ENCODE data around the gene ABHD16A.

Gene ABHD16A

GRCh38 chr6:31643818-31644454, 59.2 kb downstream of the ABHD16A start:
- no peak for TF ChIP-seq CTCF (conservative IDR thresholded peaks at IDR 0.05; ENCODE audit: low read depth, low read length)
- no peak overlapping the region for H2AFZ ChIP-seq (ENCODE audit: low read depth)
- H3K79me2 ChIP-seq (ENCODE audit: insufficient read depth, low read depth) = no peaks in the 10 kb centered on the region
- H3K9ac ChIP-seq = no peak overlapping the region
- H3K4me3 ChIP-seq (IDR thresholded peaks at IDR 0.05; ENCODE audit: insufficient read depth, low read depth, low read length) = no peak overlapping the region
- H3K36me3 ChIP-seq (ENCODE audit: insufficient read depth) = peaks cover 3% of the 10 kb centered on the region; the same call in 1 of the 2 replicates
- peaks cover 3% of the 10 kb centered on the region for H3K4me1 ChIP-seq (ENCODE audit: low read depth, poor library complexity, severe bottlenecking)
- H4K20me1 ChIP-seq (ENCODE audit: insufficient read depth) = no peaks in the 10 kb centered on the region
- no peak overlapping the region for H3K27ac ChIP-seq
- H3K4me2 ChIP-seq = no peak overlapping the region
- no peaks in the 10 kb centered on the region for H3K27me3 ChIP-seq (ENCODE audit: insufficient read depth, low read depth)

GRCh38 chr6:31642798-31643570, 60.1 kb downstream of the ABHD16A start:
- Histone ChIP-seq H3K9ac (no peak overlapping the region), H3K4me3 (IDR thresholded peaks at IDR 0.05; ENCODE audit: insufficient read depth, low read depth, low read length) (no peak overlapping the region), H3K27me3 (ENCODE audit: insufficient read depth, low read depth) (no peaks in the 10 kb centered on the region), H3K4me1 (ENCODE audit: low read depth, poor library complexity, severe bottlenecking) (peaks cover 3% of the 10 kb centered on the region), H3K27ac (no peak overlapping the region), H4K20me1 (ENCODE audit: insufficient read depth) (no peaks in the 10 kb centered on the region), H3K36me3 (ENCODE audit: insufficient read depth) (peaks cover 3% of the 10 kb centered on the region; the same call in 1 of the 2 replicates), H2AFZ (ENCODE audit: low read depth) (no peak overlapping the region), H3K4me2 (no peak overlapping the region), H3K79me2 (ENCODE audit: insufficient read depth, low read depth) (no peaks in the 10 kb centered on the region)
- TF ChIP-seq CTCF (conservative IDR thresholded peaks at IDR 0.05; ENCODE audit: low read depth, low read length) = no peak

GRCh38 chr6:31641370-31641769, 61.8 kb downstream of the ABHD16A start:
- TF ChIP-seq CTCF (conservative IDR thresholded peaks at IDR 0.05; ENCODE audit: low read depth, low read length) = no peak
- no peaks in the 10 kb centered on the region for H3K79me2 ChIP-seq (ENCODE audit: insufficient read depth, low read depth)
- no peak overlapping the region for H3K9ac ChIP-seq
- no peak overlapping the region for H3K4me2 ChIP-seq
- no peaks in the 10 kb centered on the region for H4K20me1 ChIP-seq (ENCODE audit: insufficient read depth)
- H3K36me3 ChIP-seq (ENCODE audit: insufficient read depth) = no peaks in the 10 kb centered on the region
- no peaks in the 10 kb centered on the region for H3K27me3 ChIP-seq (ENCODE audit: insufficient read depth, low read depth)
- H3K4me1 ChIP-seq (ENCODE audit: low read depth, poor library complexity, severe bottlenecking) = peaks cover 3% of the 10 kb centered on the region
- H2AFZ ChIP-seq (ENCODE audit: low read depth) = no peak overlapping the region
- no peak overlapping the region for H3K27ac ChIP-seq
- no peak overlapping the region for H3K4me3 ChIP-seq (IDR thresholded peaks at IDR 0.05; ENCODE audit: insufficient read depth, low read depth, low read length)

- Histone ChIP-seq H2AFZ (ENCODE audit: low read depth) (no peak overlapping the region), H3K27ac (no peak overlapping the region), H3K4me1 (ENCODE audit: low read depth, poor library complexity, severe bottlenecking) (peaks cover under 1% of the 10 kb centered on the region), H3K4me2 (no peak overlapping the region), H3K27me3 (ENCODE audit: insufficient read depth, low read depth) (no peaks in the 10 kb centered on the region), H4K20me1 (ENCODE audit: insufficient read depth) (no peaks in the 10 kb centered on the region), H3K79me2 (ENCODE audit: insufficient read depth, low read depth) (no peaks in the 10 kb centered on the region), H3K36me3 (ENCODE audit: insufficient read depth) (no peaks in the 10 kb centered on the region), H3K4me3 (IDR thresholded peaks at IDR 0.05; ENCODE audit: insufficient read depth, low read depth, low read length) (no peak overlapping the region), H3K9ac (no peak overlapping the region)
- no peak for TF ChIP-seq CTCF (conservative IDR thresholded peaks at IDR 0.05; ENCODE audit: low read depth, low read length)
Measured at GRCh38 chr6:31640612-31641011, 62.5 kb downstream of the ABHD16A start.

Data from KMS-11 (cell line).